ENCODE measurements around the gene ABCA6. TPM values are rescaled to one million over a fixed set of nuclear protein-coding genes. Genes with fewer than 3 reads are reported as not detected.

Gene ABCA6
- total RNA-seq, 3 donors from 2014 or later (not counting 1 experiment from before 2014, with no cell fraction given), result 0.45 to 1.6 (median 0.75) TPM

DNA sequence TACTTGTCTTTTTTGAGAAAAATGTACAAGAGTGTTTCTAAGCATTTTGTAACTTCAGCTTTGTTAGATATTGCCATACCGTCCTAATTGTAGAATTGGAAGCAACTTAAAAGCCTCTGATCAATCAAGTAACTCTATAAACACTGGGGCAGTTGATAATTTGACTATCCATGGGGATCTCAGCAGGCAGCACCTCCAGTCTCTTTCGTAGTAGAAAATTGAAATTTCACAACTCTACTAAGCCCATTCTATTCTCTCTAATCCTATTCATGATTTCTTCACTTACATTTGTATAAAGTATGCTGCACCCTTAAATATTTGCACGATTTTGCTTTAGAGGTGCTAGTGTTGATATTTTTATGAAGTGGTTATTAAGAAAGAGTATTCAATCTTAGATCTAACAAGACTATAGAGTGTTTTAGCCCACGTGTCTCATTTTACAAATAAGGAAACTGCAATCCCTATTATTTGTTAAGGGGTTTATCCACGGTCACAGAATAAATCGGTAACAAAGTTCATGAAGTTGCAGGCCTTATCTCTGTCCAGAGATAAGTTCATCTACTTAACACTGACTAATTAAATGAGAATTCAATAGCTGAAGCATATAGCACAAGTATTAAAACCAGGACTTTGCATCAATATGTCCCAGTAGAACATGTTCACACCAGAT is 10.9 kb downstream of the ABCA6 start:
- H3K9me3 ChIP-seq (ENCODE audit: control insufficient read depth, insufficient read depth, low read length), result no peaks in the 10 kb centered on the region
- H3K4me3 ChIP-seq (ENCODE audit: low read length), result no peak overlapping the region
- DNase-seq (no peak), ATAC-seq (no peak)
- Mint-ChIP-seq H3K9me3 (peaks cover 0 to 2% of the 10 kb centered on the region in 2 donors), H3K4me3 (no peak overlapping the region), H3K36me3 (no peaks in the 10 kb centered on the region), H3K27me3 (ENCODE audit: low read depth in 2 of 2) (no peaks in the 10 kb centered on the region), H3K4me1 (no peaks in the 10 kb centered on the region), H3K27ac (no peak overlapping the region)
- no peak overlapping the region for H3K27ac ChIP-seq (ENCODE audit: low read length)
- no peaks in the 10 kb centered on the region for H3K27me3 ChIP-seq (ENCODE audit: control insufficient read depth, insufficient read depth, low read length)
- intact Hi-C loops (cut with micrococcal nuclease), result no loop called here
- TF ChIP-seq, protein P1, sequence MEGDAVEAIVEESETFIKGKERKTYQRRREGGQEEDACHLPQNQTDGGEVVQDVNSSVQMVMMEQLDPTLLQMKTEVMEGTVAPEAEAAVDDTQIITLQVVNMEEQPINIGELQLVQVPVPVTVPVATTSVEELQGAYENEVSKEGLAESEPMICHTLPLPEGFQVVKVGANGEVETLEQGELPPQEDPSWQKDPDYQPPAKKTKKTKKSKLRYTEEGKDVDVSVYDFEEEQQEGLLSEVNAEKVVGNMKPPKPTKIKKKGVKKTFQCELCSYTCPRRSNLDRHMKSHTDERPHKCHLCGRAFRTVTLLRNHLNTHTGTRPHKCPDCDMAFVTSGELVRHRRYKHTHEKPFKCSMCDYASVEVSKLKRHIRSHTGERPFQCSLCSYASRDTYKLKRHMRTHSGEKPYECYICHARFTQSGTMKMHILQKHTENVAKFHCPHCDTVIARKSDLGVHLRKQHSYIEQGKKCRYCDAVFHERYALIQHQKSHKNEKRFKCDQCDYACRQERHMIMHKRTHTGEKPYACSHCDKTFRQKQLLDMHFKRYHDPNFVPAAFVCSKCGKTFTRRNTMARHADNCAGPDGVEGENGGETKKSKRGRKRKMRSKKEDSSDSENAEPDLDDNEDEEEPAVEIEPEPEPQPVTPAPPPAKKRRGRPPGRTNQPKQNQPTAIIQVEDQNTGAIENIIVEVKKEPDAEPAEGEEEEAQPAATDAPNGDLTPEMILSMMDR (IDR thresholded peaks at IDR 0.05), result no peak
- H3K36me3 ChIP-seq (ENCODE audit: control insufficient read depth, insufficient read depth, low read length), result no peaks in the 10 kb centered on the region
- 89% methylated on average over 4 of the region's 6 CpGs for WGBS (ENCODE audit: insufficient coverage)
- H3K4me1 ChIP-seq (ENCODE audit: control insufficient read depth, insufficient read depth, low read length), result no peaks in the 10 kb centered on the region

DNA sequence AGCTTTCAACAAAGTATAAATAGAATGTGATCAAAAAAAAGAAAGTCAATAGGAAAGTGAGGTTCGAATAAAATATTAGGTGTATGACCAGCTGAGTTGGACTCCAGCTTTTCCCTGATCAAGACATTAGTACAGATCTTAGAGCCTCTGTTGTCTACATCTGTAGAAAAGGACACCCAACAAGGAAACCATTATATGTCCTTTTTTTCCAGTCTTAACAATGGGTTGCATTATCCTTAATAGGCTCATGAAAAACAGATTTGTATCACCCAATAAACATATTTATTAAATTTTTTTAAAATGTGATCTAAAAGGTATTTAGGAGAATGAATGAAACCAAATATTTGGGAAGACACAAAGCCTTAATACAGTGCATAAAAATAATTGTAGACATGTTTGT is 18.1 kb downstream of the ABCA6 start:
- Mint-ChIP-seq H3K27me3 (ENCODE audit: low read depth in 2 of 2) (peaks cover 5% of the 10 kb centered on the region in 2 donors), H3K4me3 (no peak overlapping the region), H3K4me1 (no peaks in the 10 kb centered on the region), H3K27ac (no peak overlapping the region), H3K9me3 (no peaks in the 10 kb centered on the region), H3K36me3 (no peaks in the 10 kb centered on the region)
- H3K27ac ChIP-seq (ENCODE audit: low read length), result no peak overlapping the region
- 100% methylated on average over 1 of the region's 1 CpG for WGBS (ENCODE audit: insufficient coverage)
- TF ChIP-seq, protein P1 (IDR thresholded peaks at IDR 0.05), result no peak
- H3K4me3 ChIP-seq (ENCODE audit: low read length), result no peak overlapping the region
- no peaks in the 10 kb centered on the region for H3K9me3 ChIP-seq (ENCODE audit: control insufficient read depth, insufficient read depth, low read length)
- H3K4me1 ChIP-seq (ENCODE audit: control insufficient read depth, insufficient read depth, low read length), result no peaks in the 10 kb centered on the region
- no peak for DNase-seq
- intact Hi-C loops (cut with micrococcal nuclease), result no loop called here
- no peaks in the 10 kb centered on the region for H3K36me3 ChIP-seq (ENCODE audit: control insufficient read depth, insufficient read depth, low read length)
- ATAC-seq, result no peak
- no peaks in the 10 kb centered on the region for H3K27me3 ChIP-seq (ENCODE audit: control insufficient read depth, insufficient read depth, low read length)

DNA sequence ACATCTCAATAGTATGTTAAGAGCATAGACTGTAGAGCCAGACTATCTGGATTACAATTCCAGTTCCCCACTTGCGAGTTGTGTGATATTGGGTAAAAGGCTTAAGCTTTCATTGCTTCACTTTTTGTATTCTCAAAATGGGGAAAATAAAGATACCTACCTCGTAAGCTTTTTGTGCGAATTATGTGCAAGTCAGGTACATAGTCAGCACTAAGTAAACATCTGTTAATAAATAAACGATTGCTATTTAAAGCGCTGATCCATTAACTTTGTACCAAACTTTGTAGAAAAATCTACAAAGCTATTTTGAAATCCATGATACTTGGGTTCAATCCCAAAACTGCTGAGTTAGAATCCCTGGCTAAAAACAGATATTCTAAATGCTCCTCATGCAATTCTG is 19.6 kb downstream of the ABCA6 start:
- H3K27me3 Mint-ChIP-seq (ENCODE audit: low read depth in 2 of 2), result peaks cover 5% of the 10 kb centered on the region in 2 donors
- Histone ChIP-seq H3K27ac (ENCODE audit: low read length) (no peak overlapping the region), H3K4me1 (ENCODE audit: control insufficient read depth, insufficient read depth, low read length) (no peaks in the 10 kb centered on the region), H3K4me3 (ENCODE audit: low read length) (no peak overlapping the region), H3K9me3 (ENCODE audit: control insufficient read depth, insufficient read depth, low read length) (no peaks in the 10 kb centered on the region), H3K27me3 (ENCODE audit: control insufficient read depth, insufficient read depth, low read length) (no peaks in the 10 kb centered on the region), H3K36me3 (ENCODE audit: control insufficient read depth, insufficient read depth, low read length) (no peaks in the 10 kb centered on the region)
- intact Hi-C loops (cut with micrococcal nuclease), result no loop called here
- WGBS (ENCODE audit: insufficient coverage), result 95% methylated on average over 5 of the region's 5 CpGs
- H3K36me3 Mint-ChIP-seq, result no peaks in the 10 kb centered on the region
- no peak for DNase-seq
- TF ChIP-seq, protein P1 (IDR thresholded peaks at IDR 0.05), result no peak
- no peak overlapping the region for H3K27ac Mint-ChIP-seq
- no peaks in the 10 kb centered on the region for H3K4me1 Mint-ChIP-seq
- H3K4me3 Mint-ChIP-seq, result no peak overlapping the region
- no peaks in the 10 kb centered on the region for H3K9me3 Mint-ChIP-seq
- no peak for ATAC-seq

Data from natural killer cell (primary cell).